Measurements from ENCODE around the gene ZNF844.
"Not testable (repeated sequence)": the region's sequence is repeated elsewhere in the genome, so short reads cannot be mapped to it uniquely, and the experiment has no call there.

ZNF844 gene

GRCh38 chr19:12064590-12065538, at the start of gene ZNF844:
TSS of gene ZNF844 (plus strand) at chr19:12064731. CDS start at chr19:12064874, 143 bp downstream.
- peak; percentile 69 for DNase-seq (ENCODE audit: low read depth)

GRCh38 chr19:12015015-12015752, 49.3 kb upstream of the ZNF844 start:
- DNase-seq (ENCODE audit: low read depth) = no peak

DNA sequence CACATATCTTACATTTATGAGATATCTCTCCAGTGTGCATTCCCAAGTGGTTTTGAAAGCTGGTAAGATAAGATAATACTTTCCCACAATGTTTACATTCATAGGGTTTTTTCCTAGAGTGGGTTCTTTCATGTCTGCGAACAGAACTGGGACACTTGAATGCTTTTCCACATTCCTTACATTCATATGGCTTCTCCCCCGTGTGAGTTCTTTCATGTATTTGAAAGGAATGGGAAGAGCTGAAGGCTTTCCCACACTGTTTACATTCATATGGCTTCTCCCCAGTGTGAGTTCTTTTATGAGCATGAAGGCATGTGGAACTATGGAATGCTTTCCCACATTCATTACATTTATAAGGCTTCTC, 48.8 kb upstream of the ZNF844 start:
- DNase-seq (ENCODE audit: low read depth) = no peak

DNA sequence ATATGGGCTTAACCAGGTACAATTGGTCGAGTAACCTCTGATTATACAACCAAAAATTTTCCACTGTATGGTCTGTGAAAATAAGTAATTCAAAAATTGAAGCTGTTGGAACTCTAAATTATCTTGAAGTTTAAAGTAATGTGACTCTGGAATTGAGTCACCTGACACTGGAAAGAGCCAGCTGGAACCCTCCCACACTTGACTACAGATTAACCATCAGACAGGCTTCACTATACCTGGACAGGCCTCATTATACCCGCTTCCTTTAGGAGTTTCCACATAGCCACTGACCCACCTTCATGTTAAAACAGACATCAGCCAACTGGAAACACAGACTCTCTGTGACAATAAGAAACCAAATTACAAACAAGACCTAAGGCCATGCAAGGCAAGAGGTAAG, 30.3 kb upstream of the ZNF844 start:
- DNase-seq (ENCODE audit: low read depth) = no peak

GRCh38 chr19:12034620-12035019, 29.9 kb upstream of the ZNF844 start:
- no peak for DNase-seq (ENCODE audit: low read depth)

DNA sequence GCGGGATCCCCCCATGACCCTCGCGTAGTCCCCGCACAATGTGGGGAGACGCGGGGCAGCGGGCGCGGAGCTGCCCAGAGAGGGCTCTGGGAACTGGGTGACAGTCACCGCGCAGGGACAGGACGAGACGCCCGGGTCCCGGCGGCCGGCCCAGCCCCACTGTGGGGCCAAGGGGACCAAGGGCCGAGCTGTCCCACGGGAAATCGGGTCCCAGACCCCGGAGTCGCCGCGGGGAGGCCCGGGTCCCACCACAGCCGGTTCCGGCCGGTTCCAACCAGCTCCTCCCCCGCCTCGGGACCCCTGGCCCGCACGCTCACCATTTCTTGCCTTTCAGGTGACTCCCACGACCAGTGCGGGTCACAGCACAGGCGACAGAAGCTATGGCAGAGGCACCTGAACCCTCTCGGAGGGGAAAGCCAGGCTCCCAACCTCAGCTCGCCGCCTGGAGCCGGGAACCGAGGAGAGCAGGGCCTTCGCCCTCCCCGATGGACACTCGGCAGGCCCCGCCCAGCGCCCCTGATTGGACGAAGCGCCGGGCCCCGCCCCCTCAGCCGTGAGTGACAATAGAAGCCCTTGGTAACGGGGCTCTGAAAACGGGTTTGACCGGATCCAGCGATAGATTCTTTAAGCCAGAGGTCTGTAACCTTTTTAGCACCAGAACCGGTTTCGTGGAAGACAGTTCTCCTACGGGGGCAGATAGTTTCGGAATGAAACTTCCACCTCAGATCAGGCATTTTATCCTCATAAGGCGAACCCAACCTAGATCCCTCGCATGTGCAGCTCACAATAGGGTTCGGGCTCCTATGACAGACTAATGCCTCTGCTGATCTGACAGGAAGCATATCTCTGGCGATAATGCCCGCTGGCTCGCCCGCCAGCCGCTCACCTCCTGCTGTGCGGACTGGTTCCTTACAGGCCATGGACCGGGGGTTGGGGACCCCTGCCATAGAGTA, 29.0 kb upstream of the ZNF844 start, which contains the start of gene ZNF433:
Gene ZNF433 (minus strand): TSS at position 460 of the 953 bp plus-strand sequence. CDS start 140 bp downstream, at position 320.
- peak; percentile 64 for DNase-seq (ENCODE audit: low read depth)

DNA sequence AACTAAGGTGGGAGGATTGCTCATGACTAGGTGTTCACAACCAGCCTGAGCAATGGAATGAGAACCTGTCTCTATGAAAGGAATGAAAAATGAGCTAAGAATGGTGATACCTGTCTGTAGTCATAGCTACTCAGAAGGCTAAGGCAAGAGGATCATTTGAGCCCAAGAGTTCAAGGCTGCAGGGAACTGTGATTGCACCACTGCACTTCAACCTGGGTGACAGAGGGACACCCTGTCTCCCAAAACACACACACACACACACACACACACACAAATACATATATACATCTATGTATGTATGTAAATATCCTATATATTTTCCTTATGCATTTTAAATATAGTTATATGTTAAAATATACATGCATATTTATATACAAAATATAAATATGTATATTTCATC, 21.6 kb upstream of the ZNF844 start:
- no peak for DNase-seq (ENCODE audit: low read depth)

GRCh38 chr19:12043752-12044422, 20.6 kb upstream of the ZNF844 start:
- no peak for DNase-seq (ENCODE audit: low read depth)

GRCh38 chr19:12047868-12048267, 16.7 kb upstream of the ZNF844 start:
- no peak for DNase-seq (ENCODE audit: low read depth)

GRCh38 chr19:12052091-12052496, 12.4 kb upstream of the ZNF844 start:
- no peak for DNase-seq (ENCODE audit: low read depth)

GRCh38 chr19:12052497-12053169, 11.9 kb upstream of the ZNF844 start, which contains the start of gene ZNF878:
TSS of gene ZNF878 (minus strand) at chr19:12052961. CDS start at chr19:12052801, 160 bp downstream.
- peak; percentile 47 for DNase-seq (ENCODE audit: low read depth)

DNA sequence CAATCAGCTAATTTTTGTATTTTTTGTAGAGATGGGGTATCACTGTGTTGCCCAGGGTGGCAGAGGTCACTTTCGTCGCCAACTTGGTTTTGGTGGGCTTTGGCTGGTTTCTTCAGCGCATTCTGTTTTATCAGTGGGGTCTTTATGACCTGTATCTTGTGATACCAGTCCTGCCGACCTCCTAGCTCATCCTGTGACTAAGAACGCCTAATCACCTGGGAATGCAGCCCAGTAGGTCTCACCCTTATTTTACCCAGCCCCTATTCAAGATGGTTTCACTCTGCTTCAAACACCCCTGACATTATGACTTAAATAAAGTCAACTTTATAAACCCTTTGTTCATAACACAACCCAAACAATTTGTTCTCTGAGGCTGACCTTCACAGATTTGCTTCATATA, 8.7 kb upstream of the ZNF844 start:
- DNase-seq (ENCODE audit: low read depth) = no peak

DNA sequence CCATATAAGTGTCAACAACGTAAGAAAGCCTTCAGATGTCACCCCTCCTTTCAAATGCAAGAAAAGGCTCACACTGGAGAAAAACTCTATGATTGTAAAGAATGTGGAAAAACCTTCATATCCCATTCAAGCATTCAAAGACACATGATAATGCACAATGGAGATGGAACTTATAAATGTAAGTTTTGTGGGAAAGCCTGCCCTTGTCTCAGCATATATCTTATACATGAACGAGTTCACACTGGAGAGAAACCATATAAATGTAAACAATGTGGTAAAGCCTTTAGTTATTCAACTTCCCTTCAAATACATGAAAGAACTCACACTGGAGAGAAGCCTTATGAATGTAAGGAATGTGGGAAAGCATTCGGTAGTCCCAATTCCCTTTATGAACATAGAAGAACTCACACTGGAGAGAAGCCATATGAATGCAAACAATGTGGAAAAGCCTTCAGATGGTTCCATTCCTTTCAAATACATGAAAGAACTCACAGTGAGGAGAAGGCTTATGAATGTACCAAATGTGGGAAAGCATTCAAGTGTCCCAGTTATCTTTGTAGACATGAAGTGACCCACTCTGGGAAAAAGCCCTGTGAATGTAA, 11.1 kb downstream of the ZNF844 start:
- DNase-seq (ENCODE audit: low read depth) = no peak

DNA sequence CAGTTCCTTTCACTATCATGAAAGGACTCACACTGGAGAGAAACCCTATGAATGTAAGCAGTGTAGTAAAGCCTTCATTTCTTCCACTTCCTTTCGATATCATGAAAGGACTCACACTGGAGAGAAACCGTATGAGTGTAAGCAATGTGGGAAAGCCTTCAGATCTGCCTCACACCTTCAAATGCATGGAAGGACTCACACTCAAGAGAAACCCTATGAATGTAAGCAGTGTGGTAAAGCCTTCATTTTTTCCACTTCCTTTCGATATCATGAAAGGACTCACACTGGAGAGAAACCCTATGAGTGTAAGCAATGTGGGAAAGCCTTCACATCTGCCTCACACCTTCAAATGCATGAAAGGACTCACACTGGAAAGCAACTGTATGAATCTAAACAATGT, 11.8 kb downstream of the ZNF844 start:
- DNase-seq (ENCODE audit: low read depth) = not testable (repeated sequence)

GRCh38 chr19:12077375-12077774, 12.8 kb downstream of the ZNF844 start:
- no peak for DNase-seq (ENCODE audit: low read depth)

DNA sequence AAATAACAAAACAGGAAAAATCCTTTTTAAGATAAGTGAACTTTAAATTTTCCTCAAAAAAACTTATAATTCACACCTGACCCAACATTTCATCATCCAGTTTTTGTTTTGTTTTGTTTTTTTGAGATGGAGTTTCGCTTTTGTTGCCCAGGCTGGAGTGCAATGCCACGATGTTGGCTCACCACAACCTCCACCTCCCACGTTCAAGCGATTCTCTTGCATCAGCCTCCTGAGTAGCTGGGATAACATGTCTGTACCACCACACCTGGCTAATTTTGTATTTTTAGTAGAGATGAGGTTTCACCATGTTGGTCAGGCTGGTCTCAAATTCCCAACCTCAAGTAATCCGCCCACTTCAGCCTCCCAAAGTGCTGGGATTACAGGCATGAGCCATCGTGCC, 18.8 kb downstream of the ZNF844 start:
- not testable (repeated sequence) for DNase-seq (ENCODE audit: low read depth)

- no peak for DNase-seq (ENCODE audit: low read depth)
Observed at GRCh38 chr19:12085074-12085818, 20.7 kb downstream of the ZNF844 start.

- peak; percentile 47 for DNase-seq (ENCODE audit: low read depth)
Observed at GRCh38 chr19:12090807-12091206, 26.3 kb downstream of the ZNF844 start.
